Left colon (tissue), 2 donors: ENCODE measurements around the gene MYH7. TPM values are rescaled to one million over a fixed set of nuclear protein-coding genes. Genes with fewer than 3 reads are reported as not detected.

Source experiments
- ATAC-seq: fragments of 200-7000 bp; cut with Tn5 transposase; one replicate; pipeline ENCODE4 v1.9.1; 2020; ENCODE audit warnings: mild to moderate bottlenecking, moderate library complexity
- DNase-seq, 2 donors: peaks; one replicate each; pipeline ENCODE4 v3.0.0-alpha.2; 2020
- intact Hi-C, 2 donors: fragments of 100-400 bp; cut with DNase I in 1 of 2; cut with micrococcal nuclease in 1 of 2; formaldehyde crosslinking; loops; one replicate each; pipeline versions ENCODE4 v1.11.2 to v1.14.0; 2022; cut with DNase I, micrococcal nuclease
- total RNA-seq, 2 donors: library from RNA; stranded (reverse); fragmentation: NEBNext Ultra II Directional; extraction: Animal tissue kit (Norgen Biotek cat#: 25700); gene quantifications; one replicate each; pipeline ENCODE4 v1.2.1, GENCODE V29; 2021
- donor health status: DM: no; HTN: no; CAD: no.
- donor health status: DM: yes; HTN: yes; CAD: no.

MYH7 gene
- total RNA-seq, 2 donors from 2014 or later, result not detected

DNA sequence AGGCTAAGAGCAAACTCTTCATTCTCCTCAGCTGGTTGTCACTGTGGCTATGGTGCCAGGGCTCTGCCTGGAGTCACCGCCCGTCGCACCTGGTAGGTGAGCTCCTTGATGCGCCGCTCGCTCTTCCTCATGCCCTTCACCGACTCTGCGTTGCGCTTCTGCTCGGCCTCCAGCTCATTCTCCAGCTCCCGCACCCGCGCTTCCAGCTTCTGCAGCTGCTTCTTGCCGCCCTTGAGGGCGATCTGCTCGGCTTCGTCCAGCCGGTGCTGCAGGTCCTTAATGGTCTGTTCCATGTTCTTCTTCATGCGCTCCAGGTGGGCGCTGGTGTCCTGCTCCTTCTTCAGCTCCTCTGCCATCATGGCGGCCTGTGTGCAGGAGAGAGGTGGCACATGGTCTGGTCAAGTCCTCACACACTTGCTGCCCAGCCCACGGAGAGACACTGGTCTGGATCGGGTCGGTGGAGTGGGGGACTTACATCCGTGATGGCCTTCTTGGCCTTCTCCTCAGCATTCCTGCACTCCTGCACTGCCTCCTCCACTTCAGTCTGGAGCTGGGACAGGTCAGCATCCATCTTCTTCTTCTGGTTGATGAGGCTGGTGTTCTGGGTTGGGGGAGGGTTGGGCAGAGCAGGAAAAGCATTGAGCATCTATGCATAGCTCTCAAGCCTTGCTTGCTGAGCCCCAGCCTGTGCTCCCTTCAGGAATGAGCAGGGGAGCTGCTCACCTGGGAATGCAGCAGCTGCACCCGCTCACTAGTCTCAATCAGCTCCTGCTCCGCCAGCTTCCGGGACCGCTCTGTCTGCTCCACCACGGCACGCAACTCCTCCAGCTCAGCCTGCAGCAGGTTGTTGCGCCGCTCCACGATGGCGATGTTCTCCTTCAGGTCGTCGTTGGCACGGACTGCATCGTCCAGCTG lies 20.3 kb downstream of the MYH7 start:
- intact Hi-C loops, result no loop called here
- DNase-seq, result no peak
- ATAC-seq, result no peak

DNA sequence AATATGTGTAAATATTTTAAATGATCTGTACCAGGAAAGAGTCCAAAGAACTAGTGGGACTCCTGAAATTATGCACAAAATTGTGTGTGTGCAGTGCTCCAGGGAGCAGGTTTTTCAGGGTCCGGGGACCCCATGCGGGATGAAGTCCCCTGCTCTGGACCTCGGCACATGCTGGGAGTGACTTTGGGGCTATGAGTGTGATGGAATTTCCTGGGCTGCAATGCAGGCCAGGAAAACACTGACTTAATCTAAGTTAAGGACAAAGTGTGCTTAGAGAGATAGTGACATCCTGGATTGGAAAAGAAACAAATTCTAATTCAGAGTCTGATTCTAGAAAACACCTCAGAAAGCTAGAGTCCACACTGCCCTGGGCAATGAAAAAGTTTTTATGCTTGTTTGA lies 21.2 kb downstream of the MYH7 start:
- ATAC-seq (no peak), DNase-seq (no peak)
- intact Hi-C loops, result no loop called here

DNA sequence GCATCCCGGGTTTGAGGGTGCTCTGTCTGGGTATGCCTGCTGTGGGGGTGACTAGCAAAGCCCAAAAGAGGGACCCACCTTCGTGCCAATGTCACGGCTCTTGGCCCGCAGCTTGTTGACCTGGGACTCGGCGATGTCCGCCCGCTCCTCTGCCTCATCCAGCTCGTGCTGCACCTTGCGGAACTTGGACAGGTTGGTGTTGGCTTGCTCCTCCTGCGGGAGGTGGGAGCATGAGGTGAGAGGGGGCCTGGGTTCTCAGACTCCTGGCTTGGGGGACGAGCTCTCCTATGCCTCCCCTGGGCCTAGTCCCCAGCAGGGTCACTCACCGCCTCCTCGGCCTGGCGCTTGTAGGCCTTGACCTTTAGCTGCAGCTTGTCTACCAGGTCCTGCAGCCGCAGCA lies 21.8 kb downstream of the MYH7 start:
- intact Hi-C loops, result no loop called here
- ATAC-seq (no peak), DNase-seq (no peak)

DNA sequence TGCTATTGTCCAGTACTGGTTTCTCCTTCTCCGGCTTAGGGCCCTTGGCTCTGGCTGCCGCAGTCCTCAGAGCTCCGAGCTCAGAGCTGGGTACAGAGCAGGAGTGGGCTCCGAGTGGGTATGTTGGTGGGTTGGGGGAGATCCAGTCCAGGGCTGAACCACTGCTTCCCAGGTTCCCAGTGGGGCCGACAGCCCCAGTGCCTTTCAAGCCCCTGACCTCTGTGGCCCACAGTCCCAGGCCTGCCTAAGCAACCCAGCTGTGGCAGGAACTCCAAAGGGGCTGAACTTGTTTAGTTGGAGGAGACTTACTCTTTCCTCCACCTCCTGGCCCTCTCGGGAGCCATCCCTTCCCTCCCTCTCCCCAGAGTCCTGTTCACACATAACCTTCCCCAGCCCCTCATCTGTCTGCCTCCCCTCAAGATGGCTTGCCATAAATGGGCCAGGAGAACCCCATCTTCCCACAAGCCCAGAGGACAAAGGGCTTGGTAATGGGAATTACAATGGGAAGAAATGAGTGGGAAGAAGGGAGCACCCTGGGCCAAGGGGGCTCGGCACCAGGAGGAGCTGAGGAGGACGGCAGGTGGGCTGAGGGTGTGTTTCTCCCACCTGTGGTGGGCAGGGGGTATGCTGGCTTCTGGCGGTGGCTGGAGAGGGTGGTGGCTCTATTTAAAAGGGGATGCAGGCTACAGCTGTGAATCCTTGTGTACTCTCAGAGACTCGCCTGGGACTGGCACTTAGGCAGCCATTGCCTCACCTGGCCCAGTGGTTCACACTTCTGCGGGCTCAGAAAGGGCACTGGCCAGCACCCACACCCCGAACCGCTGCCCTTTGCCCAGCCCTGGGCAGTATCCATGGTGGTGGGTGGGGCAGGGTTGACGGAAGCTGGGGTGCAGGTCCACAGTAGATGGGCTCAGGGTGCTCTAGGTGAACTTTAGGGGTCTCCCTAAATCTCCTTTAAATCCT lies 23.6 kb downstream of the MYH7 start:
- intact Hi-C loops, result no loop called here
- no peak for ATAC-seq
- DNase-seq, result no peak

DNA sequence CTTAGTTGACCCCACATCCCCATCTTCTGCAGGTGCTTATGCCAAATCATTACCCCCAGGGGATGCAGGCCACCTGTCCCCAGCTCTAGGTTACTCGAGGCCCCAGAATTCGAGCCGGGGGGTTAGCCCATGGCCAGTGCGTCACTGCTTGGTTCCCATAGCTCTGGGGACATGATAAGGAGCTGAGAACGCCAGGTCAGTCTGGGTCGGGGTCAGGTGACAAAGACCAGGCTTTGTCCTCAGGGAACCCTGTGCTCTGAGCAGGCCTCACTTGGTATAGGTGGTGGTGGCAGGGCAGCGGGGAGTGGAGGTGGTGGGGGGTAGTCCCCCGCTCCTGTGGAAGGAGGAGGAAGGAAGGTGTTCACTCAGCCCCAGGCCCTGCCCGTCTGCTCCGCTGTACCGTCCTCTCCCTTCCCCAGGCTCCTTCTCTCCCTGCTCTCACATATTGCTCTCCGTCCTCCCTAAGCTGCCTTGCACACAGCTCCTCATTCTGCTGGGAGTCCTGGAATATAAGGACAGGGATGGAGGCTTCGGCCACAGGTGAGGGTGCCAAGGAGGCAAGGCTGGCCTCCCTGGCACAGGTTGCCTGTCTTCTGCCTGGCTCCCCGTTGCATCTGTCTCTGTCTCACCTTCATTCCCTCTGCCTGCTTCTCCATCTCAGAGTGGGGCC lies 25.4 kb downstream of the MYH7 start:
- intact Hi-C loops, result no loop called here
- ATAC-seq (no peak), DNase-seq (no peak)

DNA sequence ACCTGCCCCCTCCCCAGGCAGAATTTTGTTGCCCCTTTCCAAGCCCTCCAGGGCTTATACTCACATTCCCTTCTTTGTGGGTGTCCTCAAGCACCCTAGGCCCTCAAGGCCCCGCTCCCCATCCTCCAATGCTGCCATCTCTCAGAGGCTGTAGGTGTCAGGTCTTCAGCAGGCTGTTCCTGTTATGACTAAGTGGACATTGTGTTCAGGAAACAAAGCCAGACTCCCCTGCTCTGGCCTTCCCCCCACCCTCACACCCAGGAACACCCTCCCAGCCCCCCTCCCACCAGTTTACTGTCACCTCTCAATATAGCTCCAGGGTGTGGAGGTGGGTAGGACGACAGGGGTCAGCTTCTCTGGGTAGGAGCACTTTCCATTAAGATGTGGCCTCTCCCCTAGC lies 26.0 kb downstream of the MYH7 start:
- no peak for DNase-seq
- intact Hi-C loops, result no loop called here
- ATAC-seq, result no peak

DNA sequence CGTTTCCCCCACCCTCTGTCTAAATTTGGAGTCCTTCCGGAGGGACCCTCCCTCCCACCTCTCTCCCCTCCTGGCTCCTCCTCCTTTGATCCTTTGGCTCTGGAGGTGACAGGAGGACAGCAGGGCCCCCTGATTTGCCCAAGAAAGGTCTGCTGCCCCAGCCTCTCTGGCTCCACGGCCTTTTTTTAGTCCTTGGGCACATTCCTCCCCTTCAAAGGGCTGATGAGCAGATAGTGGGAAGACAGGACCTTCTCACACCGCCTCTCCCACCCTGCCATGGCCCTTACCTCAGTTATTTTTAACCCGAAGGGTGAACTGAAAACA lies 27.2 kb downstream of the MYH7 start:
- ATAC-seq (no peak), DNase-seq (no peak)
- intact Hi-C loops, result no loop called here

DNA sequence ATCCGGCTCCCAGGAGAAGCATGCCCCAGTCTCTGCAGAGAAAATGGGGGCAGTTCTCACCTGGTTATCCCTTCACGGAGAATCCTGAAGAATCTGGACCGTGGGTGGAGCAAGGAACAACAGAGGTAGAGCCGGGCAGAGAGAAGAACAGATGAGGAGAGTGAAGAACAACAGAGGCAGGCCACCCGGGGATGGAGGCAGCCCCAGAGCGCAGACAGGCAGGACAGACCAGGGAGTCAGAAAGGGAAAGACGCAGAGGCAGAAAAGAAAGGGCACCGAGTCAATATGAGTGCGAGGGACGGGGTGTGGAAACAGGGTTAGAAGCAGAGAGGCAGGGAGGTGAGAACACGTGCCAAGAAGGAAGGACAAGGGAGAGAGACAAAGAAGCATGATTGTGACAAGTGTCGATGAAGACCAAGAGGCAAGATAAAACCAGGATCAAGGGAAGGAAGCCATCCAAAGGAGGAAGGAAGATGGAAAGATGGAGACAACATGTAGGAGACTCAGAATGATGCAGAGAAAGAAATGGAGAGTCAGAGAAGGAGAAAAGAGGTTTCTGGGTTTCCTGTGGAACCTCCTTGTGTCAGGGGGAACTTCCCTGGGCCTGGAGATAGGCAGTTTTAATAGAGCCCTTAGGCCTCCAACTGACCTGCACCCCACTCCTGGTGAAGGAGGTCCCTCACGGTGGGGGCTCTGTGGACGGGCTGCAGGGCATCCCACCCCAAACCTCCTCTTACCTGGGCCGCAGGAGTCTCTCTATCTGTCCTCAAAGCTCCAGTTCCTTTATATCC lies 27.7 kb downstream of the MYH7 start, which contains the start of gene MYH6:
Gene MYH6 (minus strand): TSS at position 758 of the 791 bp plus-strand sequence. CDS start 1,050 bp downstream, outside the sequence.
- intact Hi-C loops, result no loop called here
- DNase-seq (no peak), ATAC-seq (no peak)

DNA sequence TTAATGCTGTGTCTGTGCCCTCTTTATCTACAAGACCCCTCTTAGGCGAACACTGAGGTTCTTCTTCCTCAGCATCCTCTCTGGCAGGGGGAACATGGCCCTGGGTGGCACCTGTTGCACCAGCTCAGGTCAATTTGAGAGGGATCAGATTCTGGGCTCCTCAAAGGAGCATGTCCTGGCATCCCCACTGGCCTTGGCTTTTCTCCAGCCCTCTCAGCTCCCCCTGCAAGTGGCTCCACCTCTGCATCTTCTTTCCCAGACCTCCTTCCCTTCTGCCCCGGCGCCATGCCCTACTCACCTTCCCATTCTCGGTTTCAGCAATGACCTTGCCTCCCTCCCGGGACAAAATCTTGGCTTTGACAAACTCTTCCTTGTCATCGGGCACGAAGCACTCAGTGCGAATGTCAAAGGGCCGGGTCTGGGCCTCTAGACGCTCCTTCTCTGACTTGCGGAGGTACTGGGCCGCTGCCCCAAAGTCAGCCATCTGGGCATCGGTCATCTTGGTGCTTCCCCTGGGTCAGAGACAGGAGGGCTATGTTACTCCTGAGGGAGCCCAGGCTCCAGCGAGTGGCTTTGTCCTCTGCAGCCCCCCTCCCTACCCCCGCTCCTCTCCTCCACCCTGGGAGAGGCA lies 28.6 kb downstream of the MYH7 start:
- ATAC-seq, result no peak
- no peak for DNase-seq
- intact Hi-C loops, result no loop called here

DNA sequence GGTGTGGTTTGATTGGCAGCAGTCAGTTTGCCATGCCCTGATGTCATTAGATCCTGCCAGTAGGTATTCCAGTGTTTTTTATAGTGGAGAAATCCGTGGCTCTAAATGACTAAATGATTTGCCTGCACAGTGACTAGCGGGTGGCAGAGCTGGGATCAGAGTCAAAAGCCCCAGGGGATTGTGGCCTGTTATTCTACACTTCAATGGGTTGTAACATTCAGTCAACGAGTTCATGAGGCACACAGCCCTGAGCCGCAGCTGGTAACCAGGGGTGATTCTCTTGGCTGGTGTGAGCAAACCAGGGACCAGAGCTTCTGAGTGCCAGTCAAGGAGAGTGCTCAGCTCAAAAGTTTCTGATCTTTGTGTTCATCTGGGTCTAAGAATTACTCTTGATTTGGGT lies 29.2 kb downstream of the MYH7 start:
- ATAC-seq, result no peak

DNA sequence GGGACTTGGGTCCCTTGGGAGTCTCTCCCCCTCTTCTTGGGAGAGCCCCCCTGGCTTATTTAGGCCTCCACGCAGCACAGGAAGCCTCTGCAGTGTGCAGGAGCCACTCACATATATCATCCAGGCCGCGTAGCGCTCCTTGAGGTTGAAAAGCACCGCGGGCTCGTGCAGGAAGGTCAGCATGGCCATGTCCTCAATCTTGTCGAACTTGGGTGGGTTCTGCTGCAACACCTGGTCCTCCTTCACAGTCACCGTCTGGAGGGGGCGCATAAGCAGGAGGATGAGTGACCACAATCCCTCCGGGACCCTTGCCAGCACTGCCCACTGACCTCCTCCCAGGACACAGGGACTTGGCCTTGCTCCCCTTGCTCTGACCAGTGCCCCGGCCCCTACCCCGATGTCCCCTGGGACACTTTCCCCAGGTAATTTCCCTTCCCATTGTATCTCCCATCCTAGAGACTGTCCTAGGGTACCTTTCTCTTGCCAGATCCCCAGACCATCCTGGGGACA lies 29.9 kb downstream of the MYH7 start:
- no peak for ATAC-seq
- intact Hi-C loops, result no loop called here
- DNase-seq, result no peak

More for the DNA sequence above, 29.2 kb downstream of the MYH7 start:
- intact Hi-C loops, result no loop called here
- DNase-seq, result no peak

DNA sequence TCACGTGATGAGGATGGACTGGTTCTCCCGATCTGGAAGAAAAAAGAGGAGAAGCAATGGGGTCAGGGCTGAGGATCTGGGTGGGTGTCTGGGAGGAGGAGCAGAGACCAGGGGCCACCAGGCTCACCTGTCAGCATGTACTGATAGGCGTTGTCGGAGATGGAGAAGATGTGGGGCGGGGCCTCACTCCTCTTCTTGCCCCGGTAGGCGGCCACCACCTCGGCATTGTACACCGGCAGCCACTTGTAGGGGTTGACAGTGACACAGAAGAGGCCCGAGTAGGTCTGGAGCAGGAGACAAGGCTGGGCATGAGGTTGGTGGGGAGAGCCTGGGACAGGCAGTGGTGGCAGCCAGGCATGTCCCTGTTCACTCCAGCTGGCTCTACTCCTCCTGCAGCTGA lies 30.4 kb downstream of the MYH7 start:
- ATAC-seq (no peak), DNase-seq (no peak)
- intact Hi-C loops, result no loop called here

DNA sequence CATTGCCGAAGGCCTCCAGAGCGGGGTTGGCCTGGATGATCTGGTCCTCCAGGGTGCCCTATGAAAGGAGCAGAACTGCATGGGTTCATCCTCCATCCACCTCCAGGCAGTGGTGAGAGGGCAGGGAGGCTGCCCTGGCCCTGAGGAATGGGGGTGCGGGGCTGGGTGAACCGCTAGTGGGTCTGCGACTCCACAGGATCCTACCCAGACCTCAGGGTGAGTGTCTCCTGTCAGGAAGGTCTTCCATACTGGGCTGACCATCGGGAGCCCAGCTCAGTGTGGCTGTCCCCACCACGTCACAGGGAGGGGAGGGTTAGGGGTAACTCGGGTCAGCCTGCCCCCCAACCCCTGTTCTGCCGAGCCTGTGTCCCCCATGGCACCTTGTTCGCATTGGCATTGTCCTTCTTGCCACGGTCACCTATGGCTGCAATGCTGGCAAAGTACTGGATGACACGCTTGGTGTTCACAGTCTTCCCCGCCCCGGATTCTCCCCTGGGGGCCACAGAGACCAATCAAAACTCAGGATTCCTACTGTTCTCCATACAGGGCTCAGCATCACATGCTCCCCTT lies 31.0 kb downstream of the MYH7 start:
- ATAC-seq (no peak), DNase-seq (no peak)
- intact Hi-C loops, result no loop called here

DNA sequence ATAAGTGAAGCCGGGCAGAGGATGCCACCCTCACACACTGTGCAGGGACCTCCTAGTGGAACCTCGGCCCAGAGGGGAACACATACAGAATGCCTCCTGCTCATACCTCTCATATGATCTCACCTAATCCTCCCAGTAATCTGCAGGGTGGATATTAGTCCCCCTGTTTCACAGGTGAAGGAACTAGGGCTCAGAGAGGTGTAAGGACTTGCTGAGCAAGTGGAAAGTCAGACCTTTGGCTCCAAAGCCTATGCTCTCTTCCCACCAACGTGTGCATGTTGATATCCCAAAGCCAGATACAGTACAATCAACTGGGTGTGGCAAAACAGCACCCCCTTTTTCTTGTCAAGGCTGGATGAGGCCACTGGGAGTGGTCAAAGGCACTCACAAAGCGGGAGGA lies 31.6 kb downstream of the MYH7 start:
- intact Hi-C loops, result no loop called here
- DNase-seq (no peak), ATAC-seq (no peak)

DNA sequence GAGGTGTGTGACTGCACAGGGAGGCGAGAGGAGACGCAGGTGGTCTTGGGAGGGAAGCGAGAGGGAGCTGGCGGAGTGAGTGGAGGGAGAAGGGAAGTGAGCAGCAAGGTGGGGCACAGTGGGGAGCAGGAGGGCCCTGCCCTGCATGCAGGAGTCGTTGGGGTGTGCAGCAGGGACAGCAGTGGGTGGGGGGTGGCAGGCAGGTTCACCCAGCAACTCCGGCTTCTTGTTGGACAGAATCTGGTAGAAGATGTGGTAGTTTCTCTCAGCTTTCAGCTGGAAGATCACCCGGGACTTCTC lies 32.4 kb downstream of the MYH7 start:
- ATAC-seq, result no peak
- no peak for DNase-seq
- intact Hi-C loops, result no loop called here

DNA sequence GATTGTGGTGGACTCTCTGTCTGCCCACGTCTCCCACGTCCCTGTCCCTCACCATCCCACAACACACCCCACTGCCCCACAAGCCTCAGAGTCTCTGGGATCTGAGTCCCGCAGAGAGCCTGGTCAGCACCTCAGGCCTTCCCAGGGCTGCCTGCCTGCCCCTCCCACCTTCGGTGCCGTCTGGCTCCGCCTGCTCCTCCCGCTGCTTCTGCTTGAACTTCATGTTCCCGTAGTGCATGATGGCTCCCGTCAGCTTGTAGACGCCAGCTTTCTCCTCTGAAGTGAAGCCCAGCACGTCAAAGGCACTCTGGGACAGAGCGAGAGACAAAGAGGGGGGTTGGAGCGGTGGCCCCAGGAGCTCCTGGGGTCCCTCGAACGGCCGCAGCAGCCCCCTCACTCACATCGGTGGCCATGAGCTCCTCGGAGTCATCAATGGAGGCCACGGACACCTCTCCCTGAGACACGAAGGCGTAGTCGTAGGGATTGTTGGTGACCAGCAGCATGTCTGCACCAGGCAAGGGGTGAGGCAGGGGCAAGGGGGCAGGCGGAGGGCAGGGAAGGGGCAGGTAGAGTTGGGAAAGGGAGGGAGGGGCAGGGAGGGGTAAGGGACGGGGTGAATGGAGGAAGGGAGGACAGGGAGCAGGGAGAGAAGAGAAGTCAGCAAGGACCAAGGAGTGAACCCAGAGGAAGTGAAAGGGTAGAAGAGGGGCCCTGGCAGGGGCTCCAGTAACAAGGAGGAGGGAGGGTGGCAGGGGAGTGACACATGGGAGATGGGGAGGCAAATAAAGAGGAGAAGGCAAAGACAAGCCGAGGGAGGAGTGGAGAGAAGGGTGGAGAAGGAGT lies 32.9 kb downstream of the MYH7 start:
- DNase-seq (no peak), ATAC-seq (no peak)
- intact Hi-C loops, result no loop called here

DNA sequence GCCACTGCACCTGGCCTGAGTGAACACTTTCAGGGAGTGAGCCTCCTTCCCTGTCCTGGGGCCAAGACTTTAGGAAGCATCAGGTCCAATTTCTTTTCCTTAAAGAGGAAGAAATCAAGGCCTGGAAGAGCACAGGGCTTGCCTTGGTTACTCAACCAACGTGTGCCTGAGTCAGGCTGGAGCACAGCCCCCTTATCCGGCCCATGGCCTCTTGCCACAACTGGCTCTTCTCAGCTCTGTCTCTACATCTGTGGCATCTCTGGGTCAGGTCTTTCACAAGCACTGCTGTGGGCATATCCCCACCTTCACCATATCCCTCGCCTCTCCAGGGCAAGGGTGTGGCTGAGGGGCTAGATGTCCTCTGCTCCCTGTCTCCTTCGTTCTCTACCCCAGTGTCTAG lies 34.2 kb downstream of the MYH7 start:
- ATAC-seq, result no peak
- intact Hi-C loops, result no loop called here
- DNase-seq, result no peak
